Tibial nerve (tissue), 4 donors: ENCODE results near the gene S100A10.

Experiments
- CTCF ChIP-seq, 5 experiments: fragments of 200-600 bp in 3 of 5; fragments of 450-650 bp in 2 of 5; sonication (generic) in 3 of 5; IDR thresholded peaks; one replicate each; pipeline ENCODE4 v1.5.1; 2016 to 2019; ENCODE audit warnings: antibody characterized with exemption in 5 of 5, mild to moderate bottlenecking in 3 of 5, moderate library complexity in 2 of 5
- EP300 ChIP-seq, 2 donors: sonication (generic); formaldehyde crosslinking; IDR thresholded peaks; one replicate each; pipeline ENCODE4 v1.6.1; 2017; ENCODE audit warnings: antibody characterized with exemption in 2 of 2, mild to moderate bottlenecking in 1 of 2

- TF ChIP-seq CTCF (IDR thresholded peaks at IDR 0.05) (no peak), EP300 (IDR thresholded peaks at IDR 0.05) (no peak)
Observed at GRCh38 chr1:152014943-152015342, 21.3 kb upstream of the S100A10 start.
